ENCODE results near the gene GLMN. TPM values are rescaled to one million over a fixed set of nuclear protein-coding genes. Genes with fewer than 3 reads are reported as not detected.
"Not testable (repeated sequence)": the region's sequence is repeated elsewhere in the genome, so short reads cannot be mapped to it uniquely, and the experiment has no call there.

GLMN gene
- total RNA-seq, 1 donor from 2014 or later, result 17.6 TPM

DNA sequence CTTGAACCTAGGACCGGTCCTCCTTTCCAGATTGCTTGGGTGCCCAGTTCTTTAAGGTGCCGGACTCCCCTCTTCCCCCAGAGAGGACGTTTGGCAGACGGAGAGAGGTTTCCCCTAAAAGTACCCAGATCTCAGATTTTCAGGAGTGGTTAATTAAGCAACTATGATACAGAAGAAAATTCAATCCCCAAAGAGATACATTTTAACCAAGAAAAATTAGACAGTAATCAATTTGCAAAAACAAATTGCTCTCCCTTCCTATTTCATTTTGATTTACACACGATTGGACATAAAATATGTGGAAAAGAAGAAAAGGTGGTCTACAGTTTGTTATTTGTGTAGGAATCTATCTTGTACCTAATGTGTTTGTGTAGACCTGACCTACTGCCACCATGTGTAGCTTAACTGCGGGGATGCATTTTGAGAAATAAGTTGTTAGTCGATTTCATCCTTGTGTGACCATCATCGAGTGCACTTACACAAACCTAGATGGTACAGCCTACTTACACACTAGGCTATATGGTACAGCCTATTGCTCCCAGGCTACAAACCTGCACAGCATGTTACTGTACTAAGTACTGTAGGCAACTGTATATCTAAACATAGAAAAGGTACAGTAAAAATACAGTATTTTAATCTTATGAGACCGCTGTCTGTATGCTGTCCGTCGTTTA is 827 bp upstream of the GLMN start:
- peak; percentile 9 for DNase-seq

DNA sequence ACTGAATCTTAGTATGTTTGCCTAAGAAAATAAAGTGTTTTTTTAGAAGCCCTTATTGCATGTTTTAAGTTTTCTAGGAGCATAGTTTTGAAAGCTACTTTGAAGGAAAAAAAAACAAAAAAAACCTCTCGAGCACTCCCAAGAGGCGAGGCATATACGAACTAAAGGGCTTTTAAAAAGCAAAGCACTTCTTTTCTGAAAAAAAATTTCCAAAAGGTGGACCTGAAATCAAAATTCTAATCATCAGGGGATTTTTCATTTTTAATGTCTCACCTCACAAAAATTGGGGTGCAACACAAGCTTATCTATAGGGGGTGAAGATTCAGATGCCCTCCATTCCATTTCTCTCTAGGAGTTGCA is 594 bp downstream of the GLMN start:
- DNase-seq, result no peak

DNA sequence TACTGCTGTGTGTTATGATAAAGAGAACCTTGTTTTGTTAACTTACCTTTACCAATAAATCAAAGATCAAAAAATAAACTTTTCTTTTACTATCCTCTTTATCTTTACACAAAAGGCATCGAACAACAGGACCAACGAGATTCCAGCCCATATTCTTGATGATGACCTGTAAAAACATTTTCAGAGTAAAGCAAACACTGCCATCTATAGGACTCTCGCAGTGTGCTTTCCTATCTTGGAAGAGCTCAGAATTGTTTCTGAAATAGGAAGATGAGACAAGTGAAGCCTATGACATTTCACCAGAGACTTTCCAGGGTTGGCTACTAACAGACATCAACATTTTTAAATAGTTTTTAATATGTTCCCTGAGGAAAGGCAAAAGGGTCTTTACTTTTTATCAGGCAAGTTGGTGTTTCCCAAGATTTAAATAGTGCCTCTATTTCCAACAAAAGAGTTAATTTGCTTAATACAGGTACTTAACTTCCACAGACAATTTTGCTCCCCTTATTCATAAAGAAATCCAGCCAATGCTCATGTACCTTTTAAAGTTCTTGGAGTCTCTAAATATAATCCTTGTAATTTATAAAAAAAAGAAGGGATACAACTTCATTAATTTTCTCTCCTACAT is 7.3 kb downstream of the GLMN start:
- peak; percentile 73 for DNase-seq

DNA sequence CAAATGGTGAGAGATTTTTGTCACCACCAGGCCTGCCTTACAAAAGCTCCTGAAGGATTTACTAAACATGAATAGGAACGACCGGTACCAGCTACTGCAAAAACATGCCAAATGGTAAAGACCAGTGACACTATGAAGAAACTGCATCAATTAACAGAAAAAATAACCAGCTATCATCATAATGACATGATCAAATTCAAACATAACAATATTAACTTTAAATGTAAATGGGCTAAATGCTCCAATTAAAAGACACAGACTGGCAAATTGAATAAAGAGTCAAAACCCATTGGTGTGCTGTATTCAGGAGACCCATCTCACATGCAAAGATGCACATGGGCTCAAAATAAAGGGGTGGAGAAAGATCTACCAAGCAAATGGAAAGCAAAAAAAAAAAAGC is 17.4 kb downstream of the GLMN start:
- DNase-seq, result not testable (repeated sequence)

DNA sequence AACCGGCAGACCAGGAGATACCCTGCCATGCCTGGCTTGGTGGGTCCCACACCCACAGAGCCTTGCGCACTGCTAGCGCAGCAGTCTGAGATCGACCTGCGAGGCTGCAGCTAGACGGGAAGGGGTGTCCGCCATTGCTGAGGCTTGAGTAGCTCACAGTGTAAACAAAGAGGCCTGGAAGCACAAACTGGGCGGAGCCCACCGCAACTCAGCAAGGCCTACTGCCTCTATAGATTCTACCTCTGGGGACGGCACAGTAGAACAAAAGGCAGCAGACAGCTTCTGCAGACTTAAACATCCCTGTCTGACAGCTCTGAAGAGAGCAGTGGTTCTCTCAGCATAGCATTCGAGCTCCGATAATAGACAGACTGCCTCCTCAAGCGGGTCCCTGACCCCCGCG is 19.0 kb downstream of the GLMN start:
- DNase-seq, result not testable (repeated sequence)

DNA sequence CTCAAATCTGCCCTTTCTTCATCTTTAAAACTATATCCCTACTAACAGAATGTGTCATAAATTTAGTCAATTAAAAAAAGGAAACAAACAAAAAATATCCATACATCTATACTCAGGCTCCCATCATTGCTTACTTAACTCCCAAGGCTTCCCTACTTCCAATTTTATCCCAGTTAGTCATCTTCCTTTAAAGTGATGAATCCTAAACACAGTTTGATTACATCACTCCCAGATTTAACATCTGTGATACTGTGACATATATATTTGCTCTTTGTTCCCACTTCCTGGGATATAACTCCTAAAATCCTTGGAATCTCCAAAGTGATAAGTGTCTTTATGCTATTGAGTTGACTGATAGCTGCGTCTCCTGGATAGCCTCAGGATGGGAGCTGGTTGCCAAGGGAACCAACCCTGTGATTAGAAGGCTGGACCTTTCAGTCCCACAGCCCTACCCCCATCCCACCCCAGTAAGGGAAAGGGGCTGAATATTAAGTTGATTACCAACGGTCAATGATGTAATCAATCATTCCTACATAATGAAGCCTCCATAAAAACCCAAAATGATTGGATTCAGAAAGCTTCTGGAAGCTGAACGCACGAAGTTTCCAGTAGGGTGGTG is 21.6 kb downstream of the GLMN start:
- no peak for DNase-seq

DNA sequence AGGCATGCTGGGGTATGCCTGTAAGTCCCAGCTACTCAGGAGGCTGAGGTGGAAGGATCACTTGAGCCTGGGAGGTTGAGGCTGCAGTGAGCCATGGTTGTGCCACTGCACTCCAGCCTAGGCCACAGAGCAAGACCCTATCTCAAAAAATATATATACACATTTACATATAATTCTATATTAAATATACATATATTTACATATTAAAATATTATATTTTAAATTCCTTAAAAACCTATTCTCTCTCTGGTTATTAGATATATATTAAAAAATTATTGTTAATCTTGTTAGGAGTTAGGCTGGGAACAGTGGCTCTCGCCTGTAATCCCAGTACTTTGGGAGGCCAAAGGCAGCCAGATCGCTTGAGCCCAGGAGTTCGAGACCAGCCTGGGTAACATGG is 22.7 kb downstream of the GLMN start:
- no peak for DNase-seq

DNA sequence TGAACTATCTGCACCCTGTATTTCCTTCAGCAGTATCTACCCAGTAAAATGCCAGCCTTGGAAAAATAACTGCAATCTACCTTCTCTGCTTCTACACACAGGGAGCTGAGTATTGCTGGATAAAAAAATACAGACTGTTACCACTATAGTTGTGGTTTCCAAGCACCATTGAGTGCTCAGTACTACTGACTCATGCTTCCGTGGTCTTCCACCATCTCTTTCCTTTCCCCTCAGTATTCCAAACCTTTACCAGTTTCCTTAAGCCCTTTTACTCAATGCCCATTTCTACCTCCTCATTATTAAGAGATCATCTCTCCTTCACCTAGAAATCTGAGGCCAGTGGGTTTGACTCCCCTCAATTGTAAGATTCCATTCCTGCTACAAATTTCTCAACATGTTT is 23.8 kb downstream of the GLMN start:
- no peak for DNase-seq

DNA sequence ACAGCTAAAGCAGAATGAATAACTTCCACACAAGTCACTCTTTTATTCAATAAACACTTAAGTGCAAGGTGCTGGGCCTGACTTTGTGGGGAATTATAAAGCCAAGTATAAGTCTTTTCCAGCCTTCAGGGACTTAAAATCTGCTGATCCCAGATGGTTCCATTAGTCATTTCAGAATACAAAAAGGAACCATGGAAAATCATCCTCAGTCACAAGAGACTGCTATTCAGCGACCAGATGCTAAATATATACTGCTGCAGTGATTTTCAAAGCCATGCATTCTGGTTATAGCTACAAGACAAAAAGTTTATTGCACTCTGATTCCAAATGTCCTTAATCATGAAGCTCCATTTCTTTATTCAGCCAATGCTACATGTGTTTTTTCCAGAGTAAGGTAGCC is 25.7 kb downstream of the GLMN start:
- DNase-seq, result no peak

DNA sequence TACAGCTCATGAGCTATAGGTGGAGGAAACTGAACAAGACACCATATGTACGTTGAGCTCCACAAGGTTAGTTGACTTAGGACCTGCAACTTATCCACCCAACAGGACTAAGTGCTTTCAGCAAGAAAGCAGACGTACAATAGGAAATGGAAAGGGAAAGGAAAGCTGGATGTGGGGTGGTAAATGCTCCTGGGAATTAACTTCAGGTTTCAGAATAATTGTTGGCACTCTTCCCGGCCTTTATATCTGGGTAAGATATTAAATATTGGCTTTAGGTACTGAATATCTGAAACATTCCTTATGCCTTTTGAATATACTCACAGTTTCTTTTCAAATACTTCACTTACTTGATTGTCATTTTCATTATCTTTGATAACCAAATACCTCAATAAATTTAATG is 36.3 kb downstream of the GLMN start:
- no peak for DNase-seq

DNA sequence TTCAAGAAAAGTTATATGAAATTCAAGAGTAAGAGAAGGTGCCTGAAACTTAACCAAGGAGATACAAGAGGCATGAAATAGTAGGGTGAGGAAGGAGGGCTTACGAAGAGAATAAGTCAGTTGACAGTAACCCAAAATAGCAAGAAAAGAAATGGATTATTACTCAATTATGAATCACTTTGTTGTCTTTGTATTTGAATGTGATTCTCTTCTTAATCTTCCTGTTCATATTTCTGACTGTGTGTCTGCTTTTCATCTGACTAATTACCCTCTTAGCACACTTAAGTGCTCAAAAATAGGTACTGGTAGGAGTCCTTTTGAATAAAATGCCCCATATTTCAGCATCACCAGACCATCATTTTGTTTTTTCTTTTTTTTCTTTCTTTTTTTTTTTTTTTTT is 39.4 kb downstream of the GLMN start:
- no peak for DNase-seq

DNA sequence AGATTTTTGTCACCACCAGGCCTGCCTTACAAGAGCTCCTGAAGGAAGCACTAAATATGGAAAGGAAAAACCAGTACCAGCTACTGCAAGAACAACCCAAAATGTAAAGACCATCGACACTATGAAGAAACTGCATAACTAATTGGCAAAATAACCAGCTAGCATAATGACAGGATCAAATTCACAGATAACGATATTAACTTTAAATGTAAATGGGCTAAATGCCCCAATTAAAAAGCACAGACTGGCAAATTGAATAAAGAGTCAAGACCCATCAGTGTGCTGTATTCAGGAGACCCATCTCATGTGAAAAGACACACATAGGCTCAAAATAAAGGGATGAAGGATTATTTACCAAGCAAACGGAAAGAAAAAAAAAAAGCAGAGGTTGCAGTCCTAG is 44.1 kb downstream of the GLMN start:
- not testable (repeated sequence) for DNase-seq

DNA sequence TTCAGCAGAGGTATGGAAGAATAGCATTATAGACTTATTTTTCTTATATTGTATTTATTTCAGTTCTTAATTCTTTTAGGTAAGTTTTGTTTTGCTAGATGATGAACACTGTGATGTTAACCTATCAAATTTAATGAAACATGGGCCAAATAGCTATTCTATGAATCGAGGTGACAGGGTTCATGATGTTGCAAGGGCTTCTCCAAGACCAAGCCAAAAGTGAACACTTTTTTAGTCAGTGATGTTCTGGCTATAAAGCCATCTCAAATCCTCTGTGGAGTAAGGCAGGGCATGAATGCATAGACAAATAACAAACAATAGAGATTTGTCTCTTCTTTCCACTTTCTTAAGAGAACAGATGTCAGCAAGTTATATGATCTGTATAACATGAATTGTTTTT is 54.4 kb downstream of the GLMN start:
- DNase-seq, result no peak

DNA sequence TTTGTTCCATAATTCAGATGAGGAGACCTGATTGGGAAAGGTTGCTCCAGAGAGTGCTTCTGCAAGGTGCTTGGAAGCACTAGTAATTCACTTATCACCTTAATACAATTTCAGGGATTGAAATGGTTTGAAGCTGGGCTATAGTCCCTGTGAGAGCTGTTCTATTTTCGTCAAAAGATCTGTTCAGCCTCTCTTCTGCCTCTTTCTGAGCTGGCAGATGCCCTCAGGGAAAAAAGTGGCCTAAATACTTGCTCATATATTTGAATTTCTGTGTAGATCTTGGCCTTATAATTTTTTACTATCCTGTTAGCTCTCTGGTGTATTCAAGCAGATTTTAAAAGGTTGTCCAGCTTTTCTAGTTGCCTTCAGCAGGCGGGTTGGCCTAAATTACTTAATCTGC is 58.8 kb downstream of the GLMN start:
- no peak for DNase-seq

DNA sequence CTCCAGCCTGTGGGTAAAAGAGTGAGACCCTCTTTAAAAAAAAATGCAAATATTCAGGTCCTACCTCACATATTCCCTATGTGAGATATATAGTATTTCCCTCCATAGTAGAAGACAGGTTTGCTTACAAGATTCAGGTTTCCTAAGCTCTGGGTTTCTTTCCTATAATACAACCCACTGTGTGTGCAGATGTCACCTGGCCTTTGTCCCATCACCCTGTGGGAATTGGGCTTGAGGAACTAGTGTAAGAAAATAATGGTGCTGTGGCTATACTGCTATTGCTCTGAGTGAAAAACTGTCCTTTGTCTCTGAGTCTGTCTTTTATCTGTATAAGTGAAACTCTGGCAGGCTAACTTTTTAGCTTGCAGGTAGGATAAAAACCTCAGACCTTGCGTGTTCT is 68.1 kb downstream of the GLMN start:
- DNase-seq, result no peak

DNA sequence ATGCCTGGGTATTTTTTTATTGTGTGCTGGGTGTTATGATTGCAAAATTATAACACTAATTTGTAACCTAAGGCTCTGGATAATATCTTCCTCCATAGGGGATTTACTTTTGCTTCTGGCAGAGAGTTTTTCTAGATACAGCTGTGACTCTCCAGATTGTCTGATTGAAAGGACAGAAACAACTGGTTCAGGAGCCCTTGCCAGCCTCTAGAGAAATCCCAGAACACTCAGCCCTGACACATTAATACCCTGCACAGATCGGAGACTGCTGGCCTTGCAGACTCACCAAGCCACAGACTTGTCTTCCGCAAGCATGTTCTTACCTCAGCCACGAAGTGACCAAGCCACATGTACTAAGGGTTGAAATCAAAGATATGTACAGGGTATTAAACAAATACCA is 70.4 kb downstream of the GLMN start:
- DNase-seq, result peak; percentile 24

DNA sequence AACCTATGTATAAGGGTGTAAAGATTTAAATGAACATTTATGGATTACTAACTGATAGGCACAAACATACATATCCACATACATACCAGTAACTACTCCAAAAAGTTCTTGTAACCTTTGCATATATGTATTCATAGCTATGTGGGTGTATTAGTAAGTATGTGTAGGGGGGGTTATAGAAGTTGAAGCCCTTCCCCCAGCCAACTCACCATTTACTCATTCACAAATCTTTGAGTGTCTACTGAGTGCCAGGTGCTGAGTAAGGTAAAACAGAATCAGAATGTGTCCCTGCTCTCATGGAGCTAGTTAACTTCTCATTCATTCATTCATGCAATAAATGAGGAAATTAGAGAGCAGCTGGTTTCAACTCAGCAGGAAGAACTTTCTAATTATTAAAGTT is 79.8 kb downstream of the GLMN start:
- no peak for DNase-seq

DNA sequence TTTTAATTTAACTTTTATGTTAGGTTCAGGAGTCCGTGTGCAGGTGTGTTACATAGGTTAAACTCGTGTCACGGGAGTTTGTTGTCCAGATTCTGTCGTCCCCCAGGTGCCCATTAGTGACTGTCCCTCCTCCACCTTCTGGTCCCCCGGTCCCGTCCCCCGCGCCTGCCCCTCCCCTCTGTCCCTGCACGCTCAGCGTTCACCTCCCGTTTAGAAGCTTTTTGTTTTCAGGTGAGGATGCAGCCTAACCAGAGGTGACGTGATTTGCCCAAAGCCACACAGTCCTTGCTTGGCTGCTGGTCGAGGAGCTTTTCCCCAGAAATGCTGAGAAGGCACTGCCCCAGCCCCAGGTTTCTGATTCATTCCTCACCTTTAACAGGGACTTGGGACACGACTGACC is 80.2 kb downstream of the GLMN start:
- no peak for DNase-seq

DNA sequence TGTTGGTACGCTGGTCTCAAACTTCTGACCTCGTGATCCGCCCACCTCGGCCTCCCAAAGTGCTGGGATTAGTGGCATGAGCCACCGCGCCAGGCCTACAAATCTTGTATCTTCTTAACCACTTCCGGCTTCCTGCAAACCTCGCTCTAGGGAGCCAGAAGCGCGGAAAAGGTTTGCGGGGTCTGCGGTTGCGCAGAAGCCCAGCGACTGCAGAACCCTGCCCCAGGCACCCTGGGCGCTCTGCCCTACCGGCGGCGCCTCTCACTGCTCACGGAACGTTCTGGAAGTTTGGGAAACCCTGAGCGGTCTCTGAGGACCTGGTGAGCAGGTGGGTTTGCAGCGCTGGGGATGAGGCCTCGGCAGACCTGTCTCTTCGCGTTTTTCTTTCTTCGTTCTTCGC is 81.1 kb downstream of the GLMN start, which contains the start of gene C1orf146:
C1orf146 (plus strand) TSS at position 195 of the 400 bp plus-strand sequence. CDS start 13,506 bp downstream, outside the sequence.
- DNase-seq, result no peak

DNA sequence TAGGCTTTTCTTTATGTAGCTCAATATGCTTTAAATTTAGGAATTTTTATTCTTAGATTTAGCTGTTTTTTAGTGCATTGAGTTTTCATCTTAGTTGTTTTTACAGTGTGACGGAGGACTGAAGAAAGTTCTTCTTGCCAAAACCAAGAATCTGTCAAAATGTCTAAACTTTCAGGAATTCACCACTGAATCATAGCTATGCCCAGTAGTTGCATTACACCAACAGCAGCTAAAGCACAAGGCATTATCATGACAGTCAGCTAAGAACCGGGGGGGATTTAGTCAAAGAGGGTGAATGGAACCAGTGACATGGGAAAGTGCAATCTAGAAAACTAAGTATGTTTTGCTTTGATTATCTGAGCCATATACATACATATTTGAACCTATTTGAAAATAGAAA is 87.6 kb downstream of the GLMN start:
- no peak for DNase-seq

DNA sequence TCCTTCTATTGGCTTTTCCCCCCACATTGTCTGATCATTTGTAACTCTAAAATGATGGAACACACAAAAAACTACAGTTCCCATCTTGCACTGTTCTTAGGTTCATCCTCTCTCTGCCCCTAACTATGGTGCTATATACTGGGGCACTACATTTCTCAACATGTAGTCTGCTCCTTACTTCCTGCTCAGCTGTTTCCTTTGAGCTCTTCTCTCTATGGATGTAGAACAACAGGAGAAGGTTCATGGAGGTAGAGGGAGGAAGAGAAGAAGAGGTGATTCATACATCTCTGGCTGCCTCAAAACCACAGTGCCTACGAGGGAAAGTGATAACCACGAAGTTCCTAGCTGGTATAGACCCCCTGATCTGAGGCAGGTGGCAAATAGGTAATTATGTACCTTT is 88.1 kb downstream of the GLMN start:
- DNase-seq, result no peak

DNA sequence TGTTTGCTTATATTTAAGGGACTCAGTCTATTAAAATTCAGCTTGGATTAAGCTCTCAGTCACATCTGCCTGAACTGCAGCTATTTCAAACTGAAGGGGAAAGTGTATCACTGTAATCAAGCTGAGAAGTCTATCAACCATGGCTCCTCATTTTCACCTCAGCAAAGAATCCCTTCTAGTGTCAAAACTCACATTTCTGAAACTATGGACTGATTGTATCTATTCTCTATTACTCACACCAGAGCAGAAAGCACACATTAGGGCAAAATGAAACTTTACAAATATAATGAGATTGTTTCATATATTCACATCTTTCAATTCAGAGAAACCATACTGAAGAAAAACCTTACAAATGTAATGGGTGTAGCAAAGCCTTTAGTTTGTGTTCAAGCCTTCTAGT is 95.7 kb downstream of the GLMN start:
- no peak for DNase-seq

DNA sequence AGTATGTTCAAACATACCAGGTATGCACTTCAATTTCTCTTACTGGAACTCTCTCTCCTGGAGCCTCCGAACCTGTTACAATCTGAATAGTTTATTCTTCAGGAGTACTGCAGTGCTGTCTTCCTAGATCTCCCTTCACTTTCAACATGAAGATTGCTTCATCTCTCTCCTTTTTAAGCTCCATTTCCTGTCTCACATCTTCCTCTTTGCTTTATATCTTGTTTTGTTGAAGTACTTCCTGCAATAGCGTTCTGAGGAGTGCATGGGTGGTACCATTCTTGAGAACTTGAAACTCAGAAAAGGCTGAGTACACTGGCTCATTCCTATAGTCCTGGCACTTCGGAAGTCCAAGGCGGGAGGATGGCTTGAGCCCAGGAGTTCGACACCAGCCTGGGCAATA is 96.8 kb downstream of the GLMN start:
- DNase-seq, result no peak
